Stimulated activated CD8-positive, alpha-beta memory T cell treated with anti-CD3 and anti-CD28 coated beads, Interleukin-2, amount 100 ng/mL, for 1 hour (primary cell): Measurements from ENCODE around the gene TRAFD1.

Source experiments
- DNase-seq, 2 donors: peaks; one replicate each; pipeline ENCODE4 v3.0.0-alpha.2; 2020; ENCODE audit warnings: low read depth in 2 of 2

The TRAFD1 gene

DNA sequence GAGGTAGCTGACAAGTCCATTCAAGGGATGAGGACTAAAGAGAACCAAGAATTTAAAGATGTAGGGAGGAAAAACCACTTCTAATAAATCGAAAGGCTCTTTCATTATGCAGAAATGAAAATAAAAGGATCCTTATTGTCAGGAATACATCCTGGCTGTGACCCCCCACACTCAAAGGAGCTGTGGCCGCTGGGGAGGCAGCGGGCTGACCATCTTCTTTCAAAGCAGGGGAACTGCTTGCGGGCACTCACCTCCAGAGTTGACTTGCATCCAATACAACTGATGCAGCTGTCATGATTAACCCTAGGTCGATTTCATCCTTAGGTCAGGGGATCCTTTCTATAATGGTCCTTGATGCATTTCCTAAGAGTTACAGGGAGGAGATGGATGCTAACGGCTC lies 35.3 kb downstream of the TRAFD1 start:
- DNase-seq = no peak

- DNase-seq = no peak
Observed at GRCh38 chr12:112161711-112162110, 36.4 kb downstream of the TRAFD1 start.

- DNase-seq = no peak
Observed at GRCh38 chr12:112162241-112162790, 37.0 kb downstream of the TRAFD1 start.

DNA sequence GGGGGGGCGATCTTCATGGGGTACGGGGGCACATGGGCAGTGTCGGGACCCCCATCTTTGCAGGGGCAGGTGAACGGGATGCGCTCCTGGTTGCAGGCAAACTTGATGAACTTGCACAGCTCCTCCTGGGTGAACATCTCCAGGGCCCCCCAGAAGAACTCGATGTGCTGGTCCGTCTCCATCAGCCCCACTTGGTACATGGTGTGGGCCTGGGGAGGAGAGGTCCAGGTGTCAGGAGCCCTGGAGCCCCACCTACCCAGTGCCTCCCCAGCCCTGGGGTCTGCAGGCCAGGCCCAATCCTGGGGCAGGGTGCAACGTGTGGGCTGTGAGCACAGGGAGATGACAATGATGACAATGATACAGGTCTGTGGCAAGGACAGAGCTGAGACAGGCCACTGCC lies 37.7 kb downstream of the TRAFD1 start:
- DNase-seq = no peak

DNA sequence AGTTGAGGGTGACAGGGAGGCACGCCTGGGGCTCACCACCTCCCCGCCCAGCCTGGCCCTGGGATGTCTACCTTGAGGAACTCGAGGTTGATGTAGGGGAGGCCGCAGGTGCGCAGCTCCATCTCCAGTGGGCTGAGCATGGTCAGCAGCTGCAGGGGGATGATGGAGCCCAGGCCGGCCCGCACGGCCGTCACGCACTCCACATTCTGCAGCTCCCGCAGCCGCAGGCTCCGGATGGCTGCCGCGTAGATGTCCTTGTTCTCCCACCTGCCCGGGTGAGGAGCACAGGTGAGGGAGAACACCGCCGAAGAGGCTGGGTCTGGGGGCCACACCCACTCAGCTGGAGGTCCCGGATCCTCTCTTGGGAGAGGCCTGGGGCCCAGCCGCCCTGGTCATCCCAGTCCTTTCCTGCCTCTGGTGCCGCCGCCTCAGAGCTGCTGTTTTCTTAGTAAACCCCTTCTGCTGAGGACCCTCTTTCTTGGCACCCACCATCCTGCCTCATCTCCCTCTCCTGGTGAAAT lies 38.2 kb downstream of the TRAFD1 start:
- no peak for DNase-seq

GRCh38 chr12:112164011-112164660 lies 38.8 kb downstream of the TRAFD1 start:
- no peak for DNase-seq

DNA sequence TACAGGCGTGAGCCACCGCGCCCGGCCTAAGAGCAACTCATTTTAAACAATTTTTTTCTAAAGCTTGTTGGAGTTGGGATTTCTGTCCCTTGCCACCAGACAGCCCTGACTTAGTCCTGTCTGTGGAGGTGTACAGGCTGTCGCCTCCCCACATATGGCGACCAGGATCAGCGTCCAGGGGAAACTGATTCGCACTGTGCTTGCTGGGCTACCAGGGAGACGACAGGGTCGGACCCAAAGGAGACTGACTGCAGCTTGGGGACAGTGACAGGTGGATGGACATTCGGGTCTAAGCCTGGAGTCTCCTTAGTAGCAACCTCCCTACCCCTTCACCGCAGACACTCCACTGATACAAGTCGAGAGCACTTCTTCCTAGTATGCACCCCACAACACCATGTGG lies 40.3 kb downstream of the TRAFD1 start:
- no peak for DNase-seq

- DNase-seq = no peak
Observed at GRCh38 chr12:112166051-112167015, 41.0 kb downstream of the TRAFD1 start.

GRCh38 chr12:112167031-112167461 lies 41.7 kb downstream of the TRAFD1 start:
- DNase-seq = no peak

DNA sequence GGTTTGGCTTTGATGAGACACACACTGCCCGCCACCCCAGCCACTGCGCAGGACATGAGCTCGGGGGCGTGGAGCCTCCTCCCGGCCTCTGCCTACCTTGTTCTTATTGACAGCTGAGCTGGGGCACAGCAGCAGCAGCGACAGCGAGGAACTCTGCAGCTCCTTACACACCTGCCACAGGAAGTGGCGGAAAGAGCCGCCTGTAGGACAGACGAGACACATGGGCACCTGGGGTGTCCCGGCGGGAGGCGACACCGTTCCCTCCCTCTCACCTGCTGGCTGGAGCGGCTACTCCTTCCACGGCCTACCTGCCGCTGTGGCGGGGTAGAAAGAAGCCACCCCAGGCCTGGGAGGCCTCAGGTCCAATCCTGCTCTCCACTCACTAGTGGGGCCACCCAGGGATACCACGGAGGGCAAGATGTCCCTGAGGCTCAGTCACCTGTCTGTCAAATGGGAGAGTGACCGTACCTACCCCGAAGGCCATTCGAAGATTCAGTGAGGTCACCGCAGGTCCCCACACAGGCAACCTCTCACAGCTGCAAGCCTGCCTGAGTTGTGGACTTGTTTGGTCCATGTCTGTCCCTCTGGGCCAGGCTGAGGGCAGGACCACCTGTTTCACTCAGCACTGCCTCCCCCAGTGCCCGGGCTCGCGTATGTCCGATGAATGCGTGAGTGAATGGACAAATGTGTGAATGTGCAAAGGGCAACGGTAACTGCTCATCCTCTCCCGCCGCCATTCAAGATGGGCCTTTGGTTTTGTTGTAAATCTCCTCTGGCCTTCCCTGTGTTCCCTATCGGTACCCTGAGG lies 42.6 kb downstream of the TRAFD1 start:
- no peak for DNase-seq

DNA sequence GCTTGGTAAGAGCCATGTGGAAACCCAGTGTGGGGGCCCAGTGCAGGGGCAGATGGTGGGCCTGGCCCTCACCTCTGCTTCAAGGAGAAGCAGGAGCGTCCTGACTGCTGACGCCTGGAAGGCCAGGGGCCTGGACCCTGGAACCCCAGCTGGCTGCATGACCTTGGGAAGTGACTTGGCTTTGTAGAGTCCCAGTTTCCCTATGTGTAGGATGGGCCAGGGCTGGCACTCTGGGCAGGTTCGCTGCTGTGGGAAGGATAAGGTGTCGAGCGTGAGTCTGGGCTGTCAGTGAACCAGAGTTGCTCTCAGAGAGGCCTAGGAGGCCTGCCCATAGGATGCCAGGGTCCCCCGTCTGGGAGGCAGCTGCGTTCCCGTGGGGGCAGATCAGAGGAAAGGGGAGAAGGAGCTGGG lies 43.2 kb downstream of the TRAFD1 start:
- DNase-seq = no peak

GRCh38 chr12:112169161-112169872 lies 44.0 kb downstream of the TRAFD1 start:
- no peak for DNase-seq

DNA sequence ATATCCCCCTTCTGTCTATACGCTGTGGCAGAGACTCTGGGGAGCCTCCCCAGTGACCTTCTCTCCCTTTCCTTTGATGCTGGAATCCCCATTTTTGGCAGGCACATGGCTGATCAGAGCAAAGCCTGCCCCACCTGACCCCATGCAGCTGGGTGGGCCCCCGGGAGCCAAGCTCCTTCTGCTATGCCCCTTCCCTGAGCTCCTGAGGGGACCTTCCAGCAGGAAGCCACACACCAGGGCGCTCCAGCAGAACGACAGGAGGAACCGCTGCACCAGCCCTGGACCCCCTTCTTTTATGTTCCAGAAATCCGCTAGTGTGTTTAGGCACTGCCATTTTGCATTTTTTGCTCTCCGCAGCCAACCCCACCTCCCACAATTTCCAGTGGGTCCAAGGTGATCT lies 44.6 kb downstream of the TRAFD1 start:
- no peak for DNase-seq

DNA sequence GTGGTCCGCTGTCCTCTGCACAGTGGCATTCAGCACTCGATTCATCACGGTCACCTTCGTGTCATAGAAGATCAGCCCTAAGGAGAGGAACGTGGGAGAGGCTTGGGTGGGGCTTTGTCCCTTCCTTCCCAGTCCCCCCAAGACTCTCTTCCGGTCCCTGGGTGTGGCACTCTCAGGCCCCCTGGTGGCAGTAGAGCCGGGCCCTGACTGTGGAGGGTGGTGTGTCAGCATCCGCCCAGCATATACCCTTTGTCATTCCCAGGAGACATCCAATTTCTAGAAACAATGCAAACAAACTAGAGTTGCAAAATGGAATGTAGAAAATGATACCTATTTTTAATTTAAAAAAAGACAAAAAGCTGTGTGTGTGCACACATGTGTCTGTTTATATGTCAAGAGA lies 45.0 kb downstream of the TRAFD1 start:
- no peak for DNase-seq

GRCh38 chr12:112170971-112171596 lies 45.7 kb downstream of the TRAFD1 start:
- no peak for DNase-seq

DNA sequence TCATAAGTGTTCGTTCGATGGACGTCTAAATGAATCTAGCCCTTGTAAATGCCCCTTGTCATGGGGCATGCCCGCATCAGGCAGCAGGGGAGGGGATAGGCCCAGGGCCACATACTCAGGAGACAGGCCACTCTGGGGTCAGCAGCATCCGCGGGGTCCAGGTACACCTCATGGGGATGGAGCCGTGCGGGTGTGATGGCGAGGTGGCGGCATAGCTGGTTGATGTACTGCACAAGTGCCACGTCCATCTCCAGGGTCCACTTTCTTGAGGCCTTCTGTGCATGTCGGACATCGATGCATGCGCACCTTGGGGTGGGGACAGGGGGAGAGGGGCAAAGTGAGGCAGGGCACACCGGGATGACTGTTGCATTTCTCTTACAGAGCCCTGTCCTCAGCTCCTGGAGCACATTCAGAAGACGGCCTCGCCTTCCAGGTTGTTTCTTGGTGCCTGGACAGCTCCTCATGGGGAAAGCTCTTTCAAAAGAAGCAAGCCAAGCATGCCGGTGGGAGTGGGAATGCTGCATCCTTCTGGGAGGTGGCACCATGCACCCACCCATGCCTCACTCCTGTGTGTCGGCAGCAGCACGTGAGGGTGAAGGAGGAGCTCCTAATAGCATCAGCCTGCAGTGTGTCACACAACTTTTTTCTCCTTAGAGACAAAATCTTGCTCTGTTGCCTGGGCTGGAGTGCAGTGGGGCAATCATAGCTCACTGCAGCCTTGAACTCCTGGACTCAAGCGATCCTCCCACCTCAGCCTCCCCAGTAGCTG lies 47.4 kb downstream of the TRAFD1 start:
- no peak for DNase-seq

- no peak for DNase-seq
Observed at GRCh38 chr12:112175361-112176155, 50.2 kb downstream of the TRAFD1 start.

GRCh38 chr12:112176321-112177010 lies 51.1 kb downstream of the TRAFD1 start:
- DNase-seq = no peak
